ENCODE results near the gene TAL2.
"Not testable (repeated sequence)": the region's sequence is repeated elsewhere in the genome, so short reads cannot be mapped to it uniquely, and the experiment has no call there.

The TAL2 gene

GRCh38 chr9:105697871-105698270, 35.6 kb downstream of the TAL2 start:
- Histone ChIP-seq H3K4me1 (ENCODE audit: control insufficient read depth, insufficient read depth, low read length) (no peaks in the 10 kb centered on the region), H3K9ac (ENCODE audit: low read length) (no peak overlapping the region), H3K9me3 (ENCODE audit: control insufficient read depth, low read length) (no peaks in the 10 kb centered on the region), H3K36me3 (ENCODE audit: control insufficient read depth, insufficient read depth, low read length) (no peaks in the 10 kb centered on the region), H3K4me3 (ENCODE audit: low read length) (no peak overlapping the region), H3K27me3 (ENCODE audit: control insufficient read depth, insufficient read depth, low read length) (no peaks in the 10 kb centered on the region)

- Histone ChIP-seq H3K4me3 (ENCODE audit: low read length) (no peak overlapping the region), H3K9me3 (ENCODE audit: control insufficient read depth, low read length) (no peaks in the 10 kb centered on the region), H3K9ac (ENCODE audit: low read length) (no peak overlapping the region), H3K4me1 (ENCODE audit: control insufficient read depth, insufficient read depth, low read length) (no peaks in the 10 kb centered on the region), H3K27me3 (ENCODE audit: control insufficient read depth, insufficient read depth, low read length) (no peaks in the 10 kb centered on the region), H3K36me3 (ENCODE audit: control insufficient read depth, insufficient read depth, low read length) (no peaks in the 10 kb centered on the region)
Observed at GRCh38 chr9:105698348-105698870, 36.2 kb downstream of the TAL2 start.

- Histone ChIP-seq H3K36me3 (ENCODE audit: control insufficient read depth, insufficient read depth, low read length) (no peaks in the 10 kb centered on the region), H3K4me1 (ENCODE audit: control insufficient read depth, insufficient read depth, low read length) (no peaks in the 10 kb centered on the region), H3K9ac (ENCODE audit: low read length) (no peak overlapping the region), H3K9me3 (ENCODE audit: control insufficient read depth, low read length) (no peaks in the 10 kb centered on the region), H3K27me3 (ENCODE audit: control insufficient read depth, insufficient read depth, low read length) (no peaks in the 10 kb centered on the region), H3K4me3 (ENCODE audit: low read length) (no peak overlapping the region)
Observed at GRCh38 chr9:105700668-105701067, 38.4 kb downstream of the TAL2 start.

GRCh38 chr9:105701145-105701544, 38.9 kb downstream of the TAL2 start:
- no peaks in the 10 kb centered on the region for H3K4me1 ChIP-seq (ENCODE audit: control insufficient read depth, insufficient read depth, low read length)
- no peak overlapping the region for H3K4me3 ChIP-seq (ENCODE audit: low read length)
- no peaks in the 10 kb centered on the region for H3K27me3 ChIP-seq (ENCODE audit: control insufficient read depth, insufficient read depth, low read length)
- H3K9me3 ChIP-seq (ENCODE audit: control insufficient read depth, low read length) = no peaks in the 10 kb centered on the region
- H3K36me3 ChIP-seq (ENCODE audit: control insufficient read depth, insufficient read depth, low read length) = no peaks in the 10 kb centered on the region
- H3K9ac ChIP-seq (ENCODE audit: low read length) = no peak overlapping the region

GRCh38 chr9:105702207-105702606, 40.0 kb downstream of the TAL2 start:
- H3K9me3 ChIP-seq (ENCODE audit: control insufficient read depth, low read length) = no peaks in the 10 kb centered on the region
- H3K27me3 ChIP-seq (ENCODE audit: control insufficient read depth, insufficient read depth, low read length) = no peaks in the 10 kb centered on the region
- no peak overlapping the region for H3K4me3 ChIP-seq (ENCODE audit: low read length)
- no peaks in the 10 kb centered on the region for H3K4me1 ChIP-seq (ENCODE audit: control insufficient read depth, insufficient read depth, low read length)
- no peaks in the 10 kb centered on the region for H3K36me3 ChIP-seq (ENCODE audit: control insufficient read depth, insufficient read depth, low read length)
- H3K9ac ChIP-seq (ENCODE audit: low read length) = no peak overlapping the region

GRCh38 chr9:105703638-105704037, 41.4 kb downstream of the TAL2 start:
- not testable (repeated sequence) for H3K9ac ChIP-seq (ENCODE audit: low read length); H3K36me3 ChIP-seq (ENCODE audit: control insufficient read depth, insufficient read depth, low read length); H3K9me3 ChIP-seq (ENCODE audit: control insufficient read depth, low read length); H3K27me3 ChIP-seq (ENCODE audit: control insufficient read depth, insufficient read depth, low read length); H3K4me3 ChIP-seq (ENCODE audit: low read length); H3K4me1 ChIP-seq (ENCODE audit: control insufficient read depth, insufficient read depth, low read length)

GRCh38 chr9:105706156-105706555, 43.9 kb downstream of the TAL2 start:
- Histone ChIP-seq H3K27me3 (ENCODE audit: control insufficient read depth, insufficient read depth, low read length) (no peaks in the 10 kb centered on the region), H3K4me1 (ENCODE audit: control insufficient read depth, insufficient read depth, low read length) (no peaks in the 10 kb centered on the region), H3K9ac (ENCODE audit: low read length) (no peak overlapping the region), H3K4me3 (ENCODE audit: low read length) (no peak overlapping the region), H3K36me3 (ENCODE audit: control insufficient read depth, insufficient read depth, low read length) (no peaks in the 10 kb centered on the region), H3K9me3 (ENCODE audit: control insufficient read depth, low read length) (no peaks in the 10 kb centered on the region)

GRCh38 chr9:105708405-105708804, 46.1 kb downstream of the TAL2 start:
- Histone ChIP-seq H3K4me1 (ENCODE audit: control insufficient read depth, insufficient read depth, low read length) (no peaks in the 10 kb centered on the region), H3K9ac (ENCODE audit: low read length) (no peak overlapping the region), H3K36me3 (ENCODE audit: control insufficient read depth, insufficient read depth, low read length) (no peaks in the 10 kb centered on the region), H3K4me3 (ENCODE audit: low read length) (no peak overlapping the region), H3K9me3 (ENCODE audit: control insufficient read depth, low read length) (no peaks in the 10 kb centered on the region), H3K27me3 (ENCODE audit: control insufficient read depth, insufficient read depth, low read length) (no peaks in the 10 kb centered on the region)

GRCh38 chr9:105710638-105711037, 48.4 kb downstream of the TAL2 start:
- H3K9ac ChIP-seq (ENCODE audit: low read length) = no peak overlapping the region

GRCh38 chr9:105711867-105712266, 49.6 kb downstream of the TAL2 start:
- Histone ChIP-seq H3K27me3 (ENCODE audit: control insufficient read depth, insufficient read depth, low read length) (no peaks in the 10 kb centered on the region), H3K9ac (ENCODE audit: low read length) (no peak overlapping the region), H3K36me3 (ENCODE audit: control insufficient read depth, insufficient read depth, low read length) (no peaks in the 10 kb centered on the region), H3K4me1 (ENCODE audit: control insufficient read depth, insufficient read depth, low read length) (no peaks in the 10 kb centered on the region), H3K9me3 (ENCODE audit: control insufficient read depth, low read length) (no peaks in the 10 kb centered on the region), H3K4me3 (ENCODE audit: low read length) (no peak overlapping the region)

More at GRCh38 chr9:105710638-105711037, 48.4 kb downstream of the TAL2 start:
- H3K4me3 ChIP-seq (ENCODE audit: low read length) = no peak overlapping the region
- no peaks in the 10 kb centered on the region for H3K27me3 ChIP-seq (ENCODE audit: control insufficient read depth, insufficient read depth, low read length)
- H3K36me3 ChIP-seq (ENCODE audit: control insufficient read depth, insufficient read depth, low read length) = no peaks in the 10 kb centered on the region
- H3K9me3 ChIP-seq (ENCODE audit: control insufficient read depth, low read length) = no peaks in the 10 kb centered on the region
- H3K4me1 ChIP-seq (ENCODE audit: control insufficient read depth, insufficient read depth, low read length) = no peaks in the 10 kb centered on the region

GRCh38 chr9:105712297-105712696, 50.0 kb downstream of the TAL2 start:
- no peaks in the 10 kb centered on the region for H3K4me1 ChIP-seq (ENCODE audit: control insufficient read depth, insufficient read depth, low read length)
- no peak overlapping the region for H3K9ac ChIP-seq (ENCODE audit: low read length)
- no peaks in the 10 kb centered on the region for H3K27me3 ChIP-seq (ENCODE audit: control insufficient read depth, insufficient read depth, low read length)
- H3K36me3 ChIP-seq (ENCODE audit: control insufficient read depth, insufficient read depth, low read length) = no peaks in the 10 kb centered on the region
- no peaks in the 10 kb centered on the region for H3K9me3 ChIP-seq (ENCODE audit: control insufficient read depth, low read length)
- H3K4me3 ChIP-seq (ENCODE audit: low read length) = no peak overlapping the region
